H1 (cell line): ENCODE results near the gene PLEKHA5.

Experiments
- ATF3 ChIP-seq: IDR thresholded peaks from 2 replicates; pipeline ENCODE4 v1.6.1; 2011; ENCODE audit warnings: low read depth, mild to moderate bottlenecking, low read length; ENCODE audit not compliant: insufficient read depth
- POLR2A ChIP-seq, 2 experiments: IDR thresholded peaks; 1 replicate in 1 of 2; 2 replicates in 1 of 2; pipeline ENCODE4 v1.6.1; 2011; ENCODE audit warnings: low read depth in 2 of 2, low read length in 2 of 2, mild to moderate bottlenecking in 2 of 2; ENCODE audit errors: control extremely low read depth in 1 of 2
- RAD21 ChIP-seq, 2 experiments: IDR thresholded peaks in 1 of 2; conservative IDR thresholded peaks in 1 of 2; 2 replicates each; pipeline ENCODE4 v1.6.1; 2011; ENCODE audit warnings: low read depth in 2 of 2, low read length in 2 of 2, improper control_type of control experiment in 1 of 2, inconsistent platforms in 1 of 2, mild to moderate bottlenecking in 1 of 2, moderate library complexity in 1 of 2
- TF ChIP-seq, protein P1 (sequence below): IDR thresholded peaks from 2 replicates; pipeline ENCODE4 v1.6.1; 2012; ENCODE audit warnings: low read length, inconsistent platforms
- TF ChIP-seq, protein P2 (sequence below), 3 experiments: IDR thresholded peaks; 1 replicate in 2 of 3; 2 replicates in 1 of 3; pipeline versions ENCODE4 v1.5.1 to v1.6.1; 2011; ENCODE audit warnings: low read length in 3 of 3, mild to moderate bottlenecking in 3 of 3, inconsistent platforms in 2 of 3, low read depth in 1 of 3, moderate library complexity in 1 of 3; ENCODE audit not compliant: insufficient read depth in 1 of 3; ENCODE audit errors: control extremely low read depth in 1 of 3

GRCh38 chr12:19190292-19191031 lies 60.9 kb downstream of the PLEKHA5 start:
- no peak for TF ChIP-seq RAD21 (IDR thresholded peaks at IDR 0.05 in 1 of 2, conservative IDR thresholded peaks at IDR 0.05 in 1 of 2; ENCODE audit: low read depth in 2 of 2, low read length in 2 of 2)
- no peak for TF ChIP-seq ATF3
- TF ChIP-seq POLR2A (IDR thresholded peaks at IDR 0.05; ENCODE audit: control extremely low read depth in 1 of 2, low read depth in 2 of 2, low read length in 2 of 2), result no peak
- TF ChIP-seq, protein P1, sequence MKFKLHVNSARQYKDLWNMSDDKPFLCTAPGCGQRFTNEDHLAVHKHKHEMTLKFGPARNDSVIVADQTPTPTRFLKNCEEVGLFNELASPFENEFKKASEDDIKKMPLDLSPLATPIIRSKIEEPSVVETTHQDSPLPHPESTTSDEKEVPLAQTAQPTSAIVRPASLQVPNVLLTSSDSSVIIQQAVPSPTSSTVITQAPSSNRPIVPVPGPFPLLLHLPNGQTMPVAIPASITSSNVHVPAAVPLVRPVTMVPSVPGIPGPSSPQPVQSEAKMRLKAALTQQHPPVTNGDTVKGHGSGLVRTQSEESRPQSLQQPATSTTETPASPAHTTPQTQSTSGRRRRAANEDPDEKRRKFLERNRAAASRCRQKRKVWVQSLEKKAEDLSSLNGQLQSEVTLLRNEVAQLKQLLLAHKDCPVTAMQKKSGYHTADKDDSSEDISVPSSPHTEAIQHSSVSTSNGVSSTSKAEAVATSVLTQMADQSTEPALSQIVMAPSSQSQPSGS, result no peak
- TF ChIP-seq, protein P2, sequence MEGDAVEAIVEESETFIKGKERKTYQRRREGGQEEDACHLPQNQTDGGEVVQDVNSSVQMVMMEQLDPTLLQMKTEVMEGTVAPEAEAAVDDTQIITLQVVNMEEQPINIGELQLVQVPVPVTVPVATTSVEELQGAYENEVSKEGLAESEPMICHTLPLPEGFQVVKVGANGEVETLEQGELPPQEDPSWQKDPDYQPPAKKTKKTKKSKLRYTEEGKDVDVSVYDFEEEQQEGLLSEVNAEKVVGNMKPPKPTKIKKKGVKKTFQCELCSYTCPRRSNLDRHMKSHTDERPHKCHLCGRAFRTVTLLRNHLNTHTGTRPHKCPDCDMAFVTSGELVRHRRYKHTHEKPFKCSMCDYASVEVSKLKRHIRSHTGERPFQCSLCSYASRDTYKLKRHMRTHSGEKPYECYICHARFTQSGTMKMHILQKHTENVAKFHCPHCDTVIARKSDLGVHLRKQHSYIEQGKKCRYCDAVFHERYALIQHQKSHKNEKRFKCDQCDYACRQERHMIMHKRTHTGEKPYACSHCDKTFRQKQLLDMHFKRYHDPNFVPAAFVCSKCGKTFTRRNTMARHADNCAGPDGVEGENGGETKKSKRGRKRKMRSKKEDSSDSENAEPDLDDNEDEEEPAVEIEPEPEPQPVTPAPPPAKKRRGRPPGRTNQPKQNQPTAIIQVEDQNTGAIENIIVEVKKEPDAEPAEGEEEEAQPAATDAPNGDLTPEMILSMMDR (IDR thresholded peaks at IDR 0.05; ENCODE audit: control extremely low read depth in 1 of 3, insufficient read depth in 1 of 3, low read depth in 1 of 3, low read length in 3 of 3), result no peak
